GM12873 (cell line): ENCODE results near the gene MCF2L.

Experiments used
- CTCF ChIP-seq: IDR thresholded peaks from 2 replicates; pipeline ENCODE4 v1.5.1; 2012; ENCODE audit warnings: low read depth, mild to moderate bottlenecking, moderate library complexity, low read length, control low read depth; ENCODE audit not compliant: insufficient read depth; ENCODE audit errors: missing control alignments

MCF2L gene

GRCh38 chr13:113075711-113076110 is 106.7 kb downstream of the MCF2L start:
- no peak for TF ChIP-seq CTCF

GRCh38 chr13:113076681-113077401 is 107.8 kb downstream of the MCF2L start:
- TF ChIP-seq CTCF, result no peak

- TF ChIP-seq CTCF, result no peak
Observed at GRCh38 chr13:113077566-113077952, 108.5 kb downstream of the MCF2L start.

- no peak for TF ChIP-seq CTCF
Observed at GRCh38 chr13:113077953-113078901, 109.2 kb downstream of the MCF2L start.

GRCh38 chr13:113078902-113079780 is 110.1 kb downstream of the MCF2L start:
- no peak for TF ChIP-seq CTCF

GRCh38 chr13:113080361-113080831 is 111.4 kb downstream of the MCF2L start:
- TF ChIP-seq CTCF, result no peak
